NCI-H1105 (cell line): ENCODE results near the gene PITX1.
"Not testable (repeated sequence)": the region's sequence is repeated elsewhere in the genome, so short reads cannot be mapped to it uniquely, and the experiment has no call there.

Experiments
- DNase-seq: peaks from one replicate; lab custom pipeline; 2025; lab: John Stamatoyannopoulos, UW

Gene PITX1

DNA sequence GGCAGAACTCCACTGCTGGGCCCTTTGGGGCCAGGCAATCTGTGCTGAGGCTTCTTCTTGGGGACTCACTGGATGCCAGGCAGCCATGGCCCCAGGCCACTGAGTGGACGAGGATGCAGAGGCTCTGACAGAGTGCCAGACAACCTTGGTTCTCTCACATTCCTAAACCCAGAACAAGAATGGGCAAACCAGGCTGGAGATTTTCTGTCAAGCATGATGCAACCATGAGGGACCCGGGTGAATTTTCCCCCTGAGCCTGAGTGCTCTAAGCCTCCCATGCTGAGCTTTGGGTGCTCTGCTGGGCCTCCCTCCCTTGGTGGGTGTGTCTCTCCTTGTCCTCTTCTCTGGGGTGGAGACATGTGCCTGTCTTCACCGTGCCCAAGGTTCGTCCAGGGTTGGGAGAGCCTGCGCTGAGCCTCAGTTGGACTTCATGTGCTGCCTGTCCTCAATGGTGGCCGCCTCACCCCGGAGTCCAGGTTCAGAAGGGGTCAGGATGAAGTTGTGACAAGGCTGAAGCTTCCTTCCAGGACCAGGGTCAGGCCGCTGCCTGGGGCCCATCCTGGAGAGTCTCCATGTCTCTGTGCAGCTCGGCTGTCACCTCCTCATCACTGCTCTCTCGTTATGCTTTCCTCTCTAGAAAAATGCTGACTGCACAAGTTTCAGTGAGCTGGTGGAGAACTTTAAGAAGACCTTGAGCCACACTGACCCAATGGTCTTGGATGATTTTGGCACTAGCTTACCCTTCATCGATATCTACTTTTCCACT is 24.1 kb downstream of the PITX1 start:
- DNase-seq = no peak

DNA sequence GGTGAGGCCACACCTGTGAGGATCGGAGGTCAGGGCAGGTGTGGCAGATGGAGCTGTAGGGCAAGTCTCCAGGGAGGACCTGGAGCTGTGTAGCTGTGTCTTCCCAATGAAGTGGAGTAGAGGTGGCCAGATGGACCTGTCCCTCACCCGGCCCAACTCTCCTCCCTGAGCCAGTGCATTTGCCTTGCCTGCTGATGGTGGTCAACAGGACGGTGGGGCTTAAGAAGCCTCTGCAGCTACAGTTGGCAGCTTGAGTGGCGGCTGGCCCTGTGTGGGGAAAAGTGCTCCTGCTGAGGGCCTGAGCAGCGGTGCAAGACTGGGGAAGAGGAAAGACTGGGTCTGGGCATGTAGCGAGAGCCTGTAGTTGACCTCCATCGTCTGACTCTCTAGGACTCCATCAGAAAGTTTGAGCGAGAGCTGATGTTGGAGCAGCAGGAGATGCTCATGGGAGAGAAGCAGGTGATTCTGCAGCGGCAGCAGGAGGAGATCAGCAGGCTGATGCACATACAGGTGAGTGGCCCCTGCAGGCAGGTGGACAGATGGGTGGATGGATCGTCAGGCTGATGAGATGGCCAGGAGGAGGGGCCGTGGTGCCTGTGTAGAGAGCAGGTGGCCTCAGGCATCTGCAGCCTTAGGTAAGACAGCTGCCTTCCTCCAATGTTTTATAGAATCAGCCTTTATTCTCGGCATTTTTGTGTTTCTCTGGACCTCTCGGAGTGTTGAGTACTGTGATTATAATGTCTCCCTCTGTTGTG is 24.9 kb downstream of the PITX1 start:
- DNase-seq = no peak

DNA sequence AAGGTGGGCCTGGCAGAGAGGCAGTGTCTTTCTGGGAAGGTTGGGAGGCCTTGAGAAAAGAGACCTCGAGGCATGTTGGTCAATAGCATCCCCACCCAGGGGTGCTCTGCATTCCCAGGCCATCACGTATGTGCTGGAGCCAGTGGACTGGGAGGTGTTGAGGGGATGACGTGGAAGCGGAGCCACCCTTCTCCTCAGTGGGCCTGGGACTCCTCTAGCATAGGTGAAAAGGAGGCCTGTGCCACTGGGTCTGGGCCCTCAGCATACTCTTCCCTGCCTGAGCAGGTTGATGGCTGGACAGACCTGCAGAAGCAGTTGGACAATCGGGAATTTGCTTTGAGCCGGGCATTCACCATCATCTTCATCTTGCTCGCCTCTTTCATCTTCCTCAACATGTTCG is 25.5 kb downstream of the PITX1 start:
- DNase-seq = no peak

DNA sequence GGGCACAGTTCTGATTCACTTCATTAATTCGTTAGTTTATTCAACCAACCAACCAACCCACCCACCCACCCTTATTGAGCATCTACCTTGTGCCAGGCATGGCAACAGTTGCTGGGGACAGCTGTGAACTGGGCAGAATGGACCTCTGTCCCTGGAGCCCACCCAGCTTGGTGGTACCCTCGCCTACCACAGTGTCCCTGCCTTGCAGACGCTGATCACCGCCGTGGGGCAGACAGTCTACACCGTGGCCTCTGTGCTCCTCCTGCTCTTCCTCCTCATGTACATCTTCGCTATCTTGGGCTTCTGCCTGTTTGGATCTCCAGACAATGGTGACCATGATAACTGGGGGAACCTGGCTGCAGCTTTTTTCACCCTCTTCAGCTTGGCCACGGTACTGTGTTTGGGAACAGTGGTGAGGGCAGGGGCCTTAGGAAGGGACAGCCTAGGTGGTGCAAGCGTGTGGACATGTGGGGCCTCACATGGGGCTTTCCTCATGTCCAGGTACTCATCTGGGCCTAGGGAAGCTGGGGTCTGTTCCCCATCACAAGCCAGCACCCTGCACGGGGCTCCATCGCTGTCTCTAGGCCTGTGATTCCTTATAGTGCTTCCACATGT is 26.2 kb downstream of the PITX1 start:
- DNase-seq = no peak

DNA sequence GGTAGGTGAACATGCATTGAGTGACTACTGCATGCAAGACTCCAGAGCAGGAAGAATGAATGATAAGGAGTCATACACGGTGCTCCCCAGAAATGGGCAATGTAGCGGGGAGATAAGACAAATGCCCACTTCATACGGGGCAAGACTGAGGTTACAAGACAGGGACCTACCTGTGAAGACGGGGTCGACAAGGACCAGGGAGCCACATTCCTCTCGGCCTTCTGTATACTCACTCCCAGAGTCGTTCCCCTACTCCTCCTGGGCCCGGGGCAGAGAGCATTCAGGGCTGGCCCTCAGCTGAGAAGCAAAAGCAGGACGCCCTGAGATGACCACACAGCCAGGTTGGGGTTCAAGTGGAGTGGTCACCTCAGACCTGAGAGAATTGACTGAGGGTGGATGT is 26.7 kb downstream of the PITX1 start:
- no peak for DNase-seq

DNA sequence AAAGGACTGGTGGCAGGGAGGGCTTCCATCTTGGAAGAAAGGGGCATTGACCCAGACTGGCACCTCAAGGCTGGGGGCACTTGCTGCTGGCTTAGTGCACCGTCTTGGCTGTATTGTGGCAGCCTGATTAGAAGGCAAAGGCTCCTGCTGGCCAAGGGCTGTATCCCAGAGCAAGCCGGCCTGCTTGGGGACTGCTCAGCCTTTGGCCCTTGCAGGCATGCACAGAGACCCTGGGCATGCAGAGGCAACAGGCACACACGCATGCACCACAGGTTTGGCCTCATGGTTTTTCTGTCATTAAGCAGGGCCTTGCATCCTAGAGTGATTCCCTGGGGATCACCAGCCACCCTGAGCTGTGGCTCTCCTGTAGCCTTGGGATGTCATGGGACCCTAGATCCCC is 29.0 kb downstream of the PITX1 start:
- DNase-seq = no peak

GRCh38 chr5:135004376-135004775 is 29.7 kb downstream of the PITX1 start:
- no peak for DNase-seq

DNA sequence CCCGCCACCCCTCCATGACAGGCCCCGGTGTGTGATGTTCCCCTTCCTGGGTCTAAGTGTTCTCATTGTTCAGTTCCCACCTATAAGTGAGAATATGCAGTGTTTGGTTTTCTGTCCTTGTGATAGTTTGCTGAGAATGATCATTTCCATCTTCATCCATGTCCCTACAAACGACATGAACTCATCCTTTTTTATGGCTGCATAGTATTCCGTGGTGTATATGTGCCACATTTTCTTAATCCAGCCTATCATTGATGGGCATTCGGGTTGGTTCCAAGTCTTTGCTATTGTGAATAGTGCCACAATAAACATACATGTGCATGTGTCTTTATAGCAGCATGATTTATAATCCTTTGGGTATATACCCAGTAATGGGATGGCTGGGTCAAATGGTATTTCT is 36.0 kb downstream of the PITX1 start:
- DNase-seq = not testable (repeated sequence)

GRCh38 chr5:134997015-134997414 is 37.0 kb downstream of the PITX1 start:
- no peak for DNase-seq

DNA sequence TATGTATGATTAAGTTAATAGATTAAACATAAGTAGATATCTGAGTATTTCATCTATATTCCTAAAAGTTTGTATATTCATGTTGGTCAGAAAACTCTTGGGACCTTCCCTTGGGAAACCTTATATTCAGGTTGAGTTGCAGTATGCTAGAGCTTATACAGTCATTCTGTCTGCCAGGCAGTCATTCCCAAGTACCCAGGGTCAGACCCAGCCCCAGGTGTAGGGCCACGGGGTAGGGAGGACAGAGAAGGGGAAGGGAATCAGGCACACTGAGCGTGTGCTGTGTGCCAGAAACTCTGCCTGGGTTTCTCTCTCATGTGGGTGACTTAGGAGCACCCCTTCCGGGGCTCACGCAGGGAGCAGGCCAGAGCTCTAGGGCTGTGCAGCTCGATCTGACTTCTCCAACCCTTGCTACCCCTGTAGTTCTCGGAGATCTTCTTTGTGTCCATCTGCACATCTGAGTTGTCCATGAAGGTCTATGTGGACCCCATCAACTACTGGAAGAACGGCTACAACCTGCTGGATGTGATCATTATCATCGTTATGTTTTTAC is 38.1 kb downstream of the PITX1 start:
- no peak for DNase-seq

DNA sequence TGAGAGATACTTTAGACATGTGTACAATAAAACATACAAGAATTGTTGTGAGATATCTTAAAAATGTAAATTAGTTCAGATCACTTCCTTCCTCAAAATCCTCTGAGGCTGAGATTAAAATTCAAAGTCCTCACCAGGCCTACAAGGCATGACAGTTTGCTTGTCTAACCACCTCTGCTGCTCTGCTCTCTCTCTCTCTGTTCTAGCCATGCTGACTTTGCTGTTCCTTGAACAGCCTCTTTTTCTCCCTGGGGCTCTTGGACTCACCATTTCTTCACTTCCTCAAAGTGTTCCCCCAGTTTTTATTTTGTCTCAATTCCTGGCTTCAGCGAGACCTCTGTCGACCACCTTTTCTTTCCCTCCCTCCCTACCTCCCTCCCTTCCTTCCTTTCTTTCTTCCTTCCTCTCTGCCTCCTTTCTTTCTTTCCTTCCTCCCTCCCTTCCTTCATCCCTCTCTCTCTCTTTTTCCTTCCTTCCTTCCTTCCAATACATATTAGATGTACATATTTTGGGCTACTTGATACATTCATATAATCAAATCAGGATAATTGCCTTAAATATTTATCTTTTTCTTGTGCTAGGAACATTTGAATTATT is 39.4 kb downstream of the PITX1 start:
- no peak for DNase-seq

- no peak for DNase-seq
These were observed 40.9 kb downstream of the PITX1 start for GRCh38 chr5:134993161-134993560.

DNA sequence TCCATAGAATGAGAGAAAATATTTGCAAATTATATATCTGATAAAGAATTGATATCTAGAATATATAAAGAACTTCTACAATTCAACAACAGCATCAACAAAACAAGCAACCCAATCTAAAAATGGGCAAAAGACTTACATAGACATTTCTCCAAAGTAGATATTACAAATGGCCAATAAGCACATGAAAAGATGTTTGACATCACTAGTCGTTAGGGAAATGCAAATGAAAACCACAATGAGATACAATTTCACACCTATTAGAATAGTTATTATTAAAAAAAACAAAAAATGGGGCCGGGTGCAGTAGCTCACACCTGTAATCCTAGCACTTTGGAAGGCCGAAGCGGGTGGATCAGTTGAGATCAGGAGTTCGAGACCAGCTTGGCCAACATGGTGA is 41.9 kb downstream of the PITX1 start:
- no peak for DNase-seq

DNA sequence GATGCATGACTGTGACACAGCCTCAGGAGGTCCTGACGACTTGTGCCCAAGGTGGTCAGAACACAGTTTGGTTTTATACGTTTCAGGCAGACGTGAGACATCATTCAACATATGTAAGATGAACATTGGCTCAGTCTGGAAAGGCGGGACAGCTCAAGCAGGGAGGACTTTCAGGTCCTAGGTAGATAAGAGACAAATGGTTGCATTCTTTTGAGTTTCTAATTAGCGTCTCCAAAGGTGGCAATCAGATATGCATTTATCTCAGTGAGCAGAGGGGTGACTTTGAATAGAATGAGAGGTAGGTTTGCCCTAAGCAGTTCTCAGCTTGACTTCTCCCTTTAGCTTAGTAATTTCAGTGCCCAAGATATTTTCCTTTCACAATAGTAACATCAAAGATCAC is 43.8 kb downstream of the PITX1 start:
- DNase-seq = not testable (repeated sequence)

DNA sequence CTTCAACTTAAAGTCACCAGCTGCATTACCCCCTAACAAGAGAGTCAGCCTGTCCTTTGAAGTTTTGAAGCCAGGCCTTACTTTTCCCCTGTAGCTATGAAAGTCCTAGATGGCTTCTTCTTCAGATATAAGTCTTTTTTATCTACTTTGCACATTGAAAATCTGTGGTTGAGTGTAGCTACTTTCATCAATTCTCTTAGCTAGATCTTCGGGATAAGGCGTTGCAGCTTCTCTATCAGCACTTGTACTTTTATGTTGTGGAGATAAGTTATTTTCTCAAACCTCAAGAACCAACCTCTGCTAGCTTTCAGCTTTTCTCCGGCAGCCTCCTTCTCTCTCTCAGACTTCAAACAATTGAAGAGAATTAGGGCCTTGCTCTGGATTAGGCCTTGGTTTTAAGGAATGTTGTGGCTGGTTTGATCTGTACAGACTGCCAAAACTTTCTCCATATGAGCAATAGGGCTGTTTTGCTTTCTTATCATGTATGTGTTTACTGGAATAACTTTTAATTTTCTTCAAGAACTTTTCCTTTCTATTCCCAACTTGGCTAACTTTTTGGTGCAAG is 44.7 kb downstream of the PITX1 start:
- DNase-seq = no peak

DNA sequence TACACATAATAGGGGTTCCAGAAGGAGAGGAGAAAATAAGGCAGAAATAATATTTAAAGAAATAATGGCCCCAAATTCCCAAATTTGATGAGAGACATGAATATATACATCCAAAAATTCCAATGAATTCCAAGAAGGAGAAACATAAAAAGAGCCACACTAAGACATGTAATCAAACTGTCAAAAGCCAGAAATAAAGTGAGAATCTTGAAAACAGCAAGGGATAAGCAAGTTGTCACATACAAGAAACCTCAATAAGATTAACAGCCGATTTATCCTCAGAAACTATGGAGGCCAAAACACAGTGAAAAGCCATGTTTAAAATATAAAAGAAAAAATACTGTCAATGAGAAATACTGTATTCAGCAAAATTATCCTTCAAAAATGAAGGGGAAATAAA is 51.8 kb downstream of the PITX1 start:
- DNase-seq = no peak

DNA sequence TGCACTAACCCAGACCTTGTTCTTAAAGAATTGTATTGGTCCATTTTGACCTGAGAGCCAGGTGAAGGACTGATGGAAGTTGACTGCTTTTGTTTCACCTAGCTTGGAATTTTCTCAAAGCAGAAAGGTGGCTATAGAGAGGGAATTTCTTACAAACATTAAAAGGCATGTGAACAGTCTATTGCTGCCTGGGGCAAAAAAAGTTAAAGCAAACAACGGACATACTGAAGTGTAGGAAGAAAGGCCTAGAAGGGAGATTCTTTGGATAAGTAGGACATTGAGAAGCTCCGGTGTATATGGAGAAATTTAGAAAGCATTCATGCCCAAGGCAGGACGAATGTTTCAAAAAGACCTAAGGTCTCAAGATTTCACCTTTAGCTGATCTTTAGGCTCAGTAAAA is 54.6 kb downstream of the PITX1 start:
- no peak for DNase-seq
